NCI-H446 (cell line): ENCODE results near the gene MRPL54.

ENCODE experiments used
- DNase-seq, 2 experiments: peaks; one replicate each; lab custom pipeline; 2025; lab: John Stamatoyannopoulos, UW

Gene MRPL54

DNA sequence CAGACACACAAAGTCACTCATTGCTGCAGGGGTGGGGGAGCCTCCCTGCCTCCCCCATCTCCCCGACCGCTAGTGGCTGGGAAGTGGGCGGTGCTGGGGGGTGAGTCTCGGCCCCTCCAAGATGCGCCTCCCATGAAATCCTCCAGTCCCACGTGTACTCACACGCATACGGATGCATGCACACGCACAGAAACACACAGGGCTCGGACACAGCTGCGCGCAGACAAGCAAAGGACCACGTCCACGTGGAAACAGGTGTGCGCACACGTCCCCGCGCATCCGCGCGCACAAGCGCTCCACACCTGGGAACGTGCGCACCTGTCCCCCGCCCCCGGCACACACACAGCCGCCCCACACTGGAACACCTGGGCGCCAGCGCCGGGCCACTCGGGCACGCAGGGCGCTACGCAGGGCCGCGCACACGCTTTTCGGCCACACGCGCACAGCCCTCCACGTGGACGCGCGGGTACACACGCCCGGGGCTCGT lies 23.0 kb downstream of the MRPL54 start:
- no peak for DNase-seq

DNA sequence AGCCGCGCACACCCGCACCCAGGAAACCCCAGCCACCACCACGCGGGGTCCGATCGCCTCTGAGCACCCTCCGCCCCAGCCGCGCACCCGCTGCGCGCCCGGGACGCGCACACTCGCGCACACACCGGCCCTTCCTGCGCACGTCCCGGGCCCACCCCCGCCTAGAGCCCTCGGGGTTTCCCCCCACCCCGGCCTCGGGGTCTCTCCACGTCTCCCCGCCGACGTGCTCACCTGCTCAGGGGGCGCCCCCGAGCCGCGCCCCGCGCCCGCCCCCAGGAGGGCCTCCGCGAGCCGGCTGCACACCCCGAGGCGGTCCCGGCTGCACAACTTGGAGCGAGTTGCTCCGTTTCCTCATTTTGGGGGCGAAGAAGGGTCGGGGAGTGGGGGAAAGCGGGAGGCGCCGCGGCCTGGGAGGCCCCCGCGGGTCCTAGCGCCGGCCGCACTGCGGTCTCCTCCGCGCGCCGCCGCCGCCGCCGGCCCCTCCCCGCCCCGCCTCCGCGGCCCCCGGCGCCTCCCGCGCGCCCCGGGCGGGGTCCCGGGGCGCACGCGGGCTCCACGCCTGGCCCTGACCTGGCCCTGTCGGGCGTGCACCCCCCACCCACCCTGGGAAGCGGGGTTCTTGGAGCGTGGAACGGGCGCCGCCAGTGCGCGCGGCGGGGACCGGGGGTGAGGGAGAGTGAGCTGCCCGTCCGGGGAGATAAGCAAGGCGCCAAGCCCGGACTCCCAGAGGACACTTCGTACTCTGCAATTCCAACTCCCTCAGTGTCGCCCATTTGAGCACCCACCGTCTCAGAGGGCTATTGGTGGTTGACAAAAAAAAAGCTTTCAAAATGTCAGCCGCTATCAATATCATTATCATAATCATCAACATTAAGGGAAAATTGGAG lies 23.7 kb downstream of the MRPL54 start, which contains the start of gene MATK:
Gene MATK, minus strand, starts transcription at position 444 of the 887 bp plus-strand sequence. CDS start 1,246 bp downstream, outside the sequence.
- DNase-seq = no peak

DNA sequence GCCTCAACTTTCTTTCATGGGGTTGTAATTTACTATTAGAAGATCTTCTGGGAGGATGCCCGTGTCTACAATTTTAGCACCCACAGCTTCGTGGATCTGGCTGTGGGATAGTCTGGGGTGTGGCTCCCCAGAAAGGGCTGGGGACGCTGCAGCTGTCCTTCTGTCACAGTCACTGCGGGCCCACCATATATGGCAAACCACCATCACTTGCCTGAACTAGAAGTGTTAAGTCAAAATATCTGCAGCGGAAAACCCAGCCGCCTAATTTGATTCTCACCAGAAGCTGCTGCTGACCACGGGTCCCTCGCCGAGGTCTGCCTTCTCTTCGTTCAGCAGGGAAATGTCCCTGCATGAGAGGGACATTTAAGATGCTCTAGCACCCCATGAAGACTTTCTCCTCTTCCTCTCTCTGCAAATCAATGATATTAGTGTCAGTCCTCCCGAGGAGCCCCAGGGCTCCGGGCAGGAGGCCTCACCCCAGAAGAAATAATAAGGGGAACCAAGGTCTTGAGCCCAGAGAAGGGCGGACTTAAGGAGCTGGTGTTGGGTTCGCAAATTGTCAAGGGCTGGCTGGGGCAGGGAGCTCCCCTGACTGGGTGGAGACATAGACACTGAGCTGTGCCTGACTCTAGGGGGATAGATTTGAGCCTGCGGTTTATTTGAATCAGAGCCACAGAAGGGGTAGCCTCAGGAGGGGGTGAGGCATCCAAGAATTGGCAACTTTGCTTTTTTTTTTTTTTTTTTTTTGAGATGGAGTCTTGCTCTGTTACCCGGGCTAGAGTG lies 26.7 kb downstream of the MRPL54 start:
- no peak for DNase-seq

- DNase-seq = no peak
These were observed 27.8 kb downstream of the MRPL54 start for GRCh38 chr19:3790209-3790734.

GRCh38 chr19:3790941-3791340 lies 28.5 kb downstream of the MRPL54 start:
- no peak for DNase-seq

DNA sequence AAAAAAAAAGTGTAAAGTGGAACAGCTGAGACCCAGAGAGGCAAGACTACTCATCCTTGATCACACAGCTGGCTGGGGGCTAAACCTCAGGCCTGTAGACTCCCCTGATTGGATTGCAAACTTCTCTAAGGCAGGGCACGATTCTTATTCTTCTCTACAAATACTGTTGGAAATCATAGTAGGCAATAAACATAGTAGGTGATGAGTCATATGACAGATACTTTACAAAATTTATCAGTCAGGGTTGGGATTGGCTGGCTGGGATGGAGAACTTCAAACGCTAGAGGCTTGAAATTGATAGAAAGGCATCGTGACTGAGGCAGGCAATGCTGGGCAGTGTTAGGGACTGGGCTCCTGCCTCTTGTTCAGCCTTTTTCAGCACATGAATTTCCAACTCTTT lies 29.6 kb downstream of the MRPL54 start:
- no peak for DNase-seq

GRCh38 chr19:3793799-3794198 lies 31.3 kb downstream of the MRPL54 start:
- DNase-seq = no peak

- no peak for DNase-seq
These were observed 33.9 kb downstream of the MRPL54 start for GRCh38 chr19:3796358-3796757.

- no peak for DNase-seq
These were observed 35.7 kb downstream of the MRPL54 start for GRCh38 chr19:3798137-3798536.

DNA sequence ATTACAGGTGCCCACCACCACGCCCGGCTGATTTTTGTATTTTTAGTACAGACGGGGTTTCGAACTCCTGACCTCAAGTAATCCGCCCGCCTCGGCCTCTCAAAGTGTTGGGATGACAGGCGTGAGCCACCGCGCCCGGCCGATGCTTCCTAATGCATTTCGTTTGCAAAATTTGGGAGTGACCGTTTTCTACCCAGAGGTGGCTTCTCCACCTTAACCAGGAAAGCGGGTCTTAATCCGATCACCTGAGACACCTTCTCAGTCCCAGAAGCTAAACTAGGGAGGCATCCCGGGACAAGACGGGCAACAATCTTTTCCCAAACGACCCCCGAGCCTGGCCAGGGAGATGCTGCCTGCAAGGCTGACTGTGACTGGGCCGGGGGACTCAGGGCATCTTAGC lies 38.5 kb downstream of the MRPL54 start:
- DNase-seq = no peak

- DNase-seq = no peak
These were observed 39.1 kb downstream of the MRPL54 start for GRCh38 chr19:3801412-3802096.

DNA sequence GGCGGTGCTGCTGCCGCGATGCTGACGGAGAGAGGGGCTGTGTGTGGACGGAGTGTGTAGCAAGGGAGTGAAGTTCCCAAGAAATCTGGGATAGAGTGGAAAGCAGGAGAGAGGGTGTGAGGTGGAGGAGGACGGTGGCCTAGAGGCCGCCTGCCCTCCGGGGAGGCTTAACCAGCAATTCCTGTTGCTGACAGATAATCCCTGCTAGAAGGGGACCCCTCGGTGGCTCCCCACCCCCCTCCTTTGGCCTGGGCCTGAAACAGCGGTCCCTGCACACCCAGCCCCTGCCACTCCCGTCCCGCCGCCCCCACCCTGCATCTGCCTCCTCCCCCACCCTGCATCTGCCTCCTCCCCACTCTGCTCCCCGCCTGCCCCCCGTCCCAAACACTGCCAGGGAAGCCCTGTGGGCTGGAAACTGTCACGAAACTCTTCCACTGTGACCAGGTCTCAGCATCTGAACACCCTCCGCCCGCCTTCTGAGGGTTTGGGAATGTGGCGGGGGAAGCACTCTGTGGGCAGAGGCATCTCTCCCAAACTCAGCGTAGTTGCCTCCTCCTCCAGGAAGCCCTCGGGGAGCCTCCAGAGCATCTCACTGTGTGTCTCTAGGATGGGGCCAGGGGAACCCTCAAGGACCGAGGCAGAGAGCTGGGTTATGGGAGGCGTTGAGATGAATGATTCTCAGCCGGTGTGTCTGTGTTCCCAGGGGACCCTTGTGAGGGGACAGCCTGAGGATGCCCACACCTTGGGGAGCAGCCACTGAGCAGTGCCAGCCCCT lies 40.8 kb downstream of the MRPL54 start:
- no peak for DNase-seq

GRCh38 chr19:3803986-3804385 lies 41.5 kb downstream of the MRPL54 start:
- DNase-seq = no peak

GRCh38 chr19:3804429-3804828 lies 41.9 kb downstream of the MRPL54 start:
- DNase-seq = no peak

DNA sequence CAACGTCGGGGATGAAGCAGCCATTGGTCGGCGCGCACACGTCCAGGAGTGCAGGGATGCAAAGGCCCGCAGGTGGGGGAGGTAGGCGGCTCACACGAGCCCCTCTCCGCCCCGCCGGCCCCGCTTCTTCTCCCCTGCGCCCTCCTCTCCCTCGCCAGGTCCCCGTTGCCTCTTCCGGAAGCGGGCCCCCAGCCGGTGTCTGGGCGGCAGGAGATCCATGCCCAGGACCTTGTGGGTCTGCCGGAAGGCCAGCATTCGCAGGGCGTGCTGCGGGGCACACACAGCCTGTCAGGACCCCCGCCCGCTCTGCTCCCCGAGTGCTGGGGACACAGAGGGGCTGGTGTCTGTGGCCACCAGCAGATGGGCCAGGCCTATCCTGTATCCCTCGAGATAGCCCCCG lies 43.4 kb downstream of the MRPL54 start:
- DNase-seq = no peak

DNA sequence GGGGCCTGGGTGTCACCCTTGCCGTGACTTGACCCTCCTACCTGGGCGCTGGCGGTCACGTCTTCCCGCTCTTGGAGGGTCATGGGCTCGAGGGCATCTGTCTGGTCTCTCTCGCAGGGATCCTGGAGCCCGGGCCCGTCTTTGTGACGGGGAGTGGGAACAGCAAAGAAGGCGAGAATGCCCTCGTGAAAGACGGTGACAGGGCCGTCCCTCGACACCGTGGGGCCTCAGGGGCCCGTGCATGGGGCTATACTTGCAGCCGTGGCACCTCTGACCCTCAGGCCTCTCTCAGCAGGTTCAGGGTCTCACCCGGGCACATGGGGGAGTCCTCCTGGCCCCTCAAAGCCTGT lies 44.6 kb downstream of the MRPL54 start:
- no peak for DNase-seq

DNA sequence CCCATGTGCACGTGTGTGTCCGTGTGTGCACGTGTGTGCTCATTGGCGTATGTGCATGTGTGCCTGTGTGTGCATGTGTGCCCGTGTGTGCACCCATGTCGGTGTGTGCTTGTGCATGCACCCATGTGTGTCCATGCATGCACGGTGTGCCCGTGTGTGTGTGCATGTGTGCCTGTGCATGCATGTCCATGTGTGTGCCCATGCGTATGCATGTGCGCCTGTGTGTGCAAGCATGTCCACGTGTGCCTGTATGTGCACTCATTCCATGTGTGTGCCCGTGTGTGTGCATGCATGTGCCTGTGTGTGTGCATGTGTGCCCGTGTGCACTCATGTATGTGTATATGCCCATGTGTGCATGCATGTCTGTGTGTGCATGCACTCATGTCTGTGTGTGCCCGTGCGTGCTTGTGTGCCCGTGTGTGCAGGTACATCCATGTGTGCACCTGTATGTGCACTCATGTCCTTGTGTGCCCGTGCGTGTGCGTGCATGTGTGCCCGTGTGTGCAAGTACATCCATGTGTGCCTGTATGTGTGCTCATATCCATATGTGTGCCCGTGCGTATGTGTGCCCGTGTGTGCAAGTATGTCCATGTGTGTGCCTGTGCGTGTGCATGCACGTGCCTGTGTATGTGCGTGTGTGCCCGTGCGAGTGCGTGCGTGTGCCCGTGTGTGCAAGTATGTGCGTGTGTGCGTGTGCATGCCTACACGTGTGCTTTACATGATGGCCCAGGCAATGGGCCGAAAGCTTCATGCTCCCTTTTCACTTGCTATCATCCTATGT lies 45.3 kb downstream of the MRPL54 start:
- DNase-seq = no peak

GRCh38 chr19:3808420-3809143 lies 46.1 kb downstream of the MRPL54 start:
- DNase-seq = no peak

DNA sequence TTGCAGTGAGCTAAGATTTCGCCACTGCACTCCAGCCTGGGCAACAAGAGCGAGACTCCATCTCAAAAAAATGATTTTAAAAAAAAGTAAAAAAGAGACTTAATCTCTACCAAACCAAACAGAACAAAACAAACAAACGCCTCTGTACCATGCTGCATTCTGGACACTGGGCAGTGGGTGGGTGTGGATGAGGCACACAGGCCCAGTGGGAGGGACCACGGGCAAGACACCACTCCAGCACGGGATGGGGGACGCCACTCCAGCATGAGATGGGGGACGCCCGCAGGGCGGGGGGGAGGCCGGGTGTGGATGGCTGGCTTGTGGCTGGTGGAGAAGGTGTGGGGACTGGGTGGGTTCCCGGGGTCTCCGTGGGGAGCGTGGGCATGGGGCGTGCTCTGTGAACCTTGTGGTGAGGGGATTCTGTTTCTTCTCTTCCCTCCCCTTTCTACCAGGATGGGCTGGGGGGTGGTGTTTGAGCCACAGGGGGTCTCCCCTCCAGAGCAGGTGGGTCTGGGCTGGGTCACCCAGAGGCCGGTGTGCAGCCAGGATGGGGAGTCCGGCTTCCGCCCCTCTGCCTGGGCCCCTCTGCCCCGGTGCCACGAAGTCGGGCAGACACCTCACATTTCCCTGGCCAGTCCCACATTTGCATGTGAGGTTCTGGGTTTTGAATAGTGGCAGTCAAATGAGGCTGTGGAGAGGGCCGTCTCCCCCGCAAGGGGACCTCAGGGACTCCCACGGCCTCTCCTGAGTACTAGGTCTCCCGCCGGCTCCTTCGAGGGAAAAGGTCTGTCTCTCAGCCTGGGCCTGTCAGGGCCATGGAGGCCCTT lies 47.6 kb downstream of the MRPL54 start:
- no peak for DNase-seq
